Activated CD8-positive, alpha-beta memory T cell treated with anti-CD3 and anti-CD28 coated beads, Interleukin-2, amount 50 U/mL, for 24 hours (primary cell): Measurements from ENCODE around the gene BPIFB1.

Source experiments
- DNase-seq: peaks from one replicate; pipeline ENCODE4 v3.0.0-alpha.2; 2020; ENCODE audit errors: extremely low read depth

Gene BPIFB1

GRCh38 chr20:33328157-33329137, 45.4 kb downstream of the BPIFB1 start:
- DNase-seq = no peak

DNA sequence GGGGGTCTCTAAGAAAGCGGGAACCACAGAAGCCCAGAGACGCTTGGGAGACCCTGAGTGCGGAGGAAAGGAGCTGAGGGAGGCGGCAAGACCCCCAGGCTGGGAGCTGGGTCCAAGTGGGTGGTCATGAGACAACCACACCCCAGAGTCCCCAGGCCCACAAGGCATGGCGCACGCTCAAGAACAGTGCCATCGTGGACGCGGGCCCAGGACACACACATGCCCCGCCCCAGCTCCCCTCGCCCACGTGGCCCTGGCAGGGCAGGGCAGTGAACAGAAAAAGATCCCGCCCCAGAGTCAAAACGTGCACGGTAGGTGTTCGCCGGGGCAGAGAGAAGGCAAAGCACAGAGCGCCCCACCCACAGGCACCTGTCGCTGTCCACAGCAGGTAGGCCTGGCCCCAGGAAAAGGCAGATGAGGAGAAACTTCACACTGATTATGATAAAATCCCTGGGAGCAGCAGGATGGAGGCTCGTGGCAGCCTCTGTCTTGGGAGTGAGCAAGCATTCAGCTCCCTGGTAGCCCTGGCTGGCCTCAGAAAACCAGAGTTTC, 50.0 kb downstream of the BPIFB1 start:
- no peak for DNase-seq

DNA sequence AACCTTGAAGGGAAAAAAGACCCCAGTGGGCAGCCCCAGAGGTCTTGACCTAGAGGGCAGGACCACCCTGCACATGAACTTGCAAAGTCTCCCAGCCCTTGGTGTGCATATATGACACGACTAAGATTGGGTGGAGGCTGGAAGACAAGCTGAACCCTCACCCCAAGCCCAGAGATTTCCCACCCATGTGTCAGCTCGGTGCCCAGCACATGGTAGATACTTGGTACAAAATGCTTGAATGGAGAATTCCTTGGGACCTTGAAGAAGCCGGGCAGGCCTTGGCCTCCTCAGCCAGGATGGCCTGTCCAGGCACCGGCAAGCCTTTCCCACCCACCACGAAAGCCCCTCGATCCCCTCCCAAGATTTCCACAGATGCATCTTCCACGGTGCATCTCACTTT, 50.6 kb downstream of the BPIFB1 start:
- no peak for DNase-seq

- no peak for DNase-seq
Measured at GRCh38 chr20:33334111-33334510, 51.1 kb downstream of the BPIFB1 start.

- DNase-seq = no peak
Measured at GRCh38 chr20:33336375-33336774, 53.4 kb downstream of the BPIFB1 start.

- no peak for DNase-seq
Measured at GRCh38 chr20:33337119-33337518, 54.1 kb downstream of the BPIFB1 start.

GRCh38 chr20:33337531-33338165, 54.6 kb downstream of the BPIFB1 start:
- DNase-seq = no peak

GRCh38 chr20:33338467-33339258, 55.6 kb downstream of the BPIFB1 start:
- DNase-seq = no peak

GRCh38 chr20:33339515-33340058, 56.6 kb downstream of the BPIFB1 start:
- no peak for DNase-seq

- no peak for DNase-seq
Measured at GRCh38 chr20:33343521-33343920, 60.5 kb downstream of the BPIFB1 start.

DNA sequence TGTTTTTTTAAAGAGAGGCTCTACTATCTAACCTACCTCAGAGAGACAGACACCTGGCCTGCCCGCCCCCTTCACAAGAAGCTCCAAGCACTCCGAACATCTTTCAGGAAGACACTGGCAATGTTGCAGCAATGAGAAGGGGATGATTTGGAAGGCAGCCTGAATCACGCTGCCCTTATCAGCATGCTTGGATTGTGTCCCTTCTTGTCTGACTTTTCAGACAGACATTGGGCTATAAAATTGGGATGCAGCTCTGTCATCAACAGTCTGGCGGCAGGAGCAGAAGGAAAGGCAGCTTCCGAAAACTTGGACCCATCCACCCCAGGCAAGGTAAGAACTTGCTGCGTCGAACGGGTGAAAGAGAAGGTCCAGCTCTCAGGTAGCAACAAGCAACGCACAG, 62.3 kb downstream of the BPIFB1 start:
- no peak for DNase-seq

DNA sequence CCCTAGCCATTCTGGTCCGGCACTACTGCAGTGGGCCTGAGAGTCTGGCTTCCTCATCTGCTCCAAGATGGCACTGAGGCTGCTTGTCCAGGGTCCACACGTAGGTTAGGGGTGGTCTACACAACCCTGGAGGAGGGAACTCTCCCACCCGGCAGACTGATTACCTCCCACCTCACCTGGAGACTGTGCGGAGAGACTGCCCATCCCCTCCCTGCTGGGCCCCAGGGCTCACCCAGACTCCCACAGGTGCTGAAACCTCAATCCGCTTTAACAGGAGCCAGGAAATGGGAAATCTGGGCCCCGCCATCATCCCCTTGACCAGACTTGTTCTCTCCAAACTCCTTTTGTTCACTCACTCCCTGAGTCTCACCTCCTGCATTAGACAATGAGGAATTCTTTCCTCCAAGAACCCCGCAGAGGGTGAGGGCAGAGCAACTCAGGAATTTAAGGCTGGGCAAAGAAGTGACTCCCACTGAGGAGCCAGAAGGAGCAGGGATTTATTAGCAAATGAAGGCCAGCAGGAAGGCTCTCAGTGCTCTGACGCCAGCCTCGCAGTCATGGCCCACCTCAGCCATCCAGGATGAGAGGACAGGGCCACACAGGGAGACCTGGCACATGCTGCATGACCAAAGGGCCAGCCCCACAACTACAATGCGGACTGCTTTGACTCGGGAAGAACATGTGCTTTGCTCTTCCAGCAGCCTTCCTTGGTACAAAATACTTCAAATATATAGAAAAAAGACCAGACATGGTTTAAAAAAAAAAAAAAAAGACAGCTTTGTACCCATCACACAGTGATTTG, 65.3 kb downstream of the BPIFB1 start:
- DNase-seq = no peak

GRCh38 chr20:33349493-33349892, 66.5 kb downstream of the BPIFB1 start:
- DNase-seq = no peak

- DNase-seq = no peak
Measured at GRCh38 chr20:33351696-33352095, 68.7 kb downstream of the BPIFB1 start.

- no peak for DNase-seq
Measured at GRCh38 chr20:33352258-33353012, 69.4 kb downstream of the BPIFB1 start.

- no peak for DNase-seq
Measured at GRCh38 chr20:33353013-33353402, 70.0 kb downstream of the BPIFB1 start.
